HepG2 (cell line): ENCODE measurements around the gene ZBTB32. TPM values are rescaled to one million over a fixed set of nuclear protein-coding genes. Genes with fewer than 3 reads are reported as not detected.
A peak's percentile ranks its signal among the peaks of the same experiment; 100 is the strongest.

Experiments
- ELF3 ChIP-seq: IDR thresholded peaks from 2 replicates; pipeline ENCODE4 v1.6.1; 2016; ENCODE audit warnings: missing genetic modification reagents, missing compliant biosample characterization
- ISL2 ChIP-seq: sonication (generic); formaldehyde crosslinking; IDR thresholded peaks from 2 replicates; pipeline ENCODE4 v1.5.0; 2020; ENCODE audit warnings: missing genetic modification reagents
- MTF2 ChIP-seq: sonication (generic); formaldehyde crosslinking; IDR thresholded peaks from 2 replicates; pipeline ENCODE4 v1.5.0; 2020; ENCODE audit warnings: missing genetic modification reagents, borderline replicate concordance
- MYNN ChIP-seq: sonication (generic); formaldehyde crosslinking; IDR thresholded peaks from 2 replicates; pipeline ENCODE4 v1.4.0; 2020; ENCODE audit warnings: mild to moderate bottlenecking, low read depth, missing genetic modification reagents
- NONO ChIP-seq, 2 experiments: fragments of 450-650 bp in 1 of 2; sonication (generic) in 1 of 2; formaldehyde crosslinking in 1 of 2; IDR thresholded peaks in 1 of 2; conservative IDR thresholded peaks in 1 of 2; 2 replicates each; pipeline versions ENCODE4 v1.6.1 to v1.8.0; 2017 to 2022; ENCODE audit warnings: mild to moderate bottlenecking in 1 of 2, missing genetic modification reagents in 1 of 2, moderate library complexity in 1 of 2
- PHB2 ChIP-seq: fragments of 450-650 bp; IDR thresholded peaks from 2 replicates; pipeline ENCODE4 v1.6.1; 2018; ENCODE audit not compliant: partially characterized antibody
- POLR2A ChIP-seq, 2 experiments: IDR thresholded peaks; 2 replicates each; pipeline ENCODE4 v1.6.1; 2011; ENCODE audit warnings: low read depth in 2 of 2, low read length in 2 of 2, mild to moderate bottlenecking in 1 of 2, moderate library complexity in 1 of 2; ENCODE audit not compliant: insufficient read depth in 1 of 2
- PRDM4 ChIP-seq: sonication (generic); formaldehyde crosslinking; IDR thresholded peaks from 2 replicates; pipeline ENCODE4 v1.9.0; 2021; ENCODE audit warnings: missing genetic modification reagents, borderline replicate concordance
- SRSF4 ChIP-seq: fragments of 200-400 bp; formaldehyde crosslinking; IDR thresholded peaks from one replicate; pipeline ENCODE4 v1.6.1; 2018; ENCODE audit warnings: mild to moderate bottlenecking, low read depth, low read length, moderate library complexity; ENCODE audit not compliant: poor library complexity, severe bottlenecking
- ZNF180 ChIP-seq: sonication (generic); formaldehyde crosslinking; IDR thresholded peaks from 2 replicates; pipeline ENCODE4 v1.4.0; 2020; ENCODE audit warnings: low read depth, missing genetic modification reagents, borderline replicate concordance
- ZNF264 ChIP-seq: sonication (generic); formaldehyde crosslinking; IDR thresholded peaks from 2 replicates; pipeline ENCODE4 v1.4.0; 2020; ENCODE audit warnings: missing genetic modification reagents
- ZNF34 ChIP-seq: sonication (generic); formaldehyde crosslinking; IDR thresholded peaks from 2 replicates; pipeline ENCODE4 v1.4.0; 2020; ENCODE audit warnings: mild to moderate bottlenecking, missing genetic modification reagents, borderline replicate concordance
- ZNF354B ChIP-seq: sonication (generic); formaldehyde crosslinking; IDR thresholded peaks from 2 replicates; pipeline ENCODE4 v1.8.0; 2022; ENCODE audit warnings: mild to moderate bottlenecking, missing genetic modification reagents
- ZNF44 ChIP-seq: sonication (generic); formaldehyde crosslinking; IDR thresholded peaks from 2 replicates; pipeline ENCODE4 v1.5.1; 2020; ENCODE audit warnings: mild to moderate bottlenecking, missing genetic modification reagents
- ZNF816 ChIP-seq: sonication (generic); formaldehyde crosslinking; IDR thresholded peaks from 2 replicates; pipeline ENCODE4 v1.8.0; 2022; ENCODE audit warnings: missing genetic modification reagents, mild to moderate bottlenecking, borderline replicate concordance
- ZSCAN31 ChIP-seq: sonication (generic); formaldehyde crosslinking; IDR thresholded peaks from 2 replicates; pipeline ENCODE4 v1.5.0; 2020; ENCODE audit warnings: low read depth, mild to moderate bottlenecking, missing genetic modification reagents
- polyA plus RNA-seq, 8 experiments: library from polyadenylated mRNA; depleted of rRNA in 3 of 8; stranded (reverse) in 7 of 8; unstranded in 1 of 8; fragments of >200 nt; fragmentation: Illumina TruSeq in 4 of 8; extraction: Trizol in 4 of 8; gene quantifications; 2 replicates each; pipeline versions ENCODE4 v1.2.1 to v1.2.3, GENCODE V29; 2011 to 2016; ENCODE audit warnings: low read depth in 4 of 8, missing spikeins in 1 of 8, mixed read lengths in 1 of 8; ENCODE audit not compliant: insufficient read depth in 1 of 8
- total RNA-seq, 5 experiments: library from RNA; depleted of rRNA; stranded (reverse); fragments of >200 nt; fragmentation: Illumina TruSeq; extraction: Trizol; gene quantifications; 2 replicates each; pipeline ENCODE4 v1.2.3, GENCODE V29; 2016; ENCODE audit warnings: low read depth in 1 of 5
- TF ChIP-seq, protein P1 (sequence below): sonication (generic); IDR thresholded peaks from 2 replicates; pipeline ENCODE4 v1.6.1; 2016; ENCODE audit warnings: low read depth, borderline replicate concordance
- TF ChIP-seq, protein P2 (sequence below): sonication (generic); formaldehyde crosslinking; conservative IDR thresholded peaks from 2 replicates; pipeline ENCODE4 v1.8.0; 2022; ENCODE audit warnings: mild to moderate bottlenecking, moderate library complexity, missing genetic modification reagents
- TF ChIP-seq, protein P3 (sequence below): sonication (generic); formaldehyde crosslinking; IDR thresholded peaks from 2 replicates; pipeline ENCODE4 v1.5.0; 2020; ENCODE audit warnings: mild to moderate bottlenecking, missing genetic modification reagents
- TF ChIP-seq, protein P4 (sequence below): sonication (generic); formaldehyde crosslinking; IDR thresholded peaks from 2 replicates; pipeline ENCODE4 v1.8.1; 2022; ENCODE audit warnings: mild to moderate bottlenecking, missing genetic modification reagents

ZBTB32 gene
- total and polyA plus RNA-seq, 2 of the 13 experiments (the other 11 are each of a cell fraction or from before 2014, with no cell fraction given), result not detected

DNA sequence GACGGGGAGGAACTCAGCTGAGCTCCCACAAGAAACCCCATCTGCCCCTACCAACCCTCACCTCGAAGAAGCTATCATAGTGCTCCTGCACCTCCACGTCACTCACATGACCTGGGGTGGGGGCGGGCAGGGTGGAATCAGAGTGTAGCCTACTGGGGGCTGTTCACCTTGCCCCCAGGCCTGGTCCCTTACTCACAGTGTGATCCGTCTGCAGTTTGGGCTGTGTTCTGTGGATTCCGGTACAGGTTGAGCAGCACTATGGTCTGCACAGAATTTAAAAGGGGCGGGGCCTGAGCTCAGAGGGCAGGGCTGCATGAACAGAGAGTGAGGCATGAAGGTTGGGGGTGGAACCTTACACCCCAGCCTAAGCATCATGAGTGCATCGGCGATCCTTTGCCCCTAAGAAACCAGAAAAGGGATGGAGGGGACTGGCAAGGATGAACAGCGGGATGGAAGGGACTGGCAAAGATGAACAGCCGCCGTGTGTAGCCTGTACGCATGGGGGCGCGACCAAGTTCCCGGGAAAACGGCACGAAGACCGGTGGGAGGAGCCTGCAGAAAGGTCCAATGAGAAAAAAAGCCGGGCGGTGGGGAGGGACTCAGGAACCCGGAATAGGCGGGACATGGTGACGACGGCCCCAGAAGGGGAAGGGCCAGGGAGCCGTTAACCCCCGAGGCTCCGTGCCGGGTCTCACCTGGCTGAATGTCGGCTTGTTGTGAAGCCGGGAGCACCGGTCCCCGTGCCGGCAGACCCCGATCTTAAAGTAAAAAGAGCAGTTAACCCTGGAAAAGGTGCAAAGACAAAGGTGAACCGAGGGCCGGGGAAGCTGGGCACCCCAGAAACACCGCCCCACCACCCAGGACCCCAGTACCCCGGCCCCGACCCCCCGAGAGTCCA lies 40.3 kb downstream of the ZBTB32 start (continued):
- TF ChIP-seq PRDM4 (CRISPR knock-in tag) (no peak), ZSCAN31 (CRISPR knock-in tag) (no peak), PHB2 (no peak), ZNF34 (CRISPR knock-in tag) (no peak), ISL2 (CRISPR knock-in tag) (no peak), ZNF816 (CRISPR knock-in tag) (no peak), ZNF44 (CRISPR knock-in tag) (no peak), ZNF354B (CRISPR knock-in tag) (no peak), ELF3 (CRISPR knock-in tag) (no peak), SRSF4 (no peak), ZNF264 (no peak), ZNF180 (CRISPR knock-in tag) (no peak), NONO (IDR thresholded peaks at IDR 0.05) (no peak), NONO (CRISPR knock-in tag; conservative IDR thresholded peaks at IDR 0.05) (no peak), MYNN (CRISPR knock-in tag) (no peak), POLR2A (IDR thresholded peaks at IDR 0.05; ENCODE audit: insufficient read depth in 1 of 2, low read depth in 2 of 2, low read length in 2 of 2) (peak in 1 of 2 experiments; percentile 52; a peak in 1 of 4 replicates), MTF2 (CRISPR knock-in tag) (no peak)
- TF ChIP-seq, protein P1, sequence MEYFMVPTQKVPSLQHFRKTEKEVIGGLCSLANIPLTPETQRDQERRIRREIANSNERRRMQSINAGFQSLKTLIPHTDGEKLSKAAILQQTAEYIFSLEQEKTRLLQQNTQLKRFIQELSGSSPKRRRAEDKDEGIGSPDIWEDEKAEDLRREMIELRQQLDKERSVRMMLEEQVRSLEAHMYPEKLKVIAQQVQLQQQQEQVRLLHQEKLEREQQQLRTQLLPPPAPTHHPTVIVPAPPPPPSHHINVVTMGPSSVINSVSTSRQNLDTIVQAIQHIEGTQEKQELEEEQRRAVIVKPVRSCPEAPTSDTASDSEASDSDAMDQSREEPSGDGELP, result peak; percentile 9; the same call in 1 of the 2 replicates
- TF ChIP-seq, protein P2, sequence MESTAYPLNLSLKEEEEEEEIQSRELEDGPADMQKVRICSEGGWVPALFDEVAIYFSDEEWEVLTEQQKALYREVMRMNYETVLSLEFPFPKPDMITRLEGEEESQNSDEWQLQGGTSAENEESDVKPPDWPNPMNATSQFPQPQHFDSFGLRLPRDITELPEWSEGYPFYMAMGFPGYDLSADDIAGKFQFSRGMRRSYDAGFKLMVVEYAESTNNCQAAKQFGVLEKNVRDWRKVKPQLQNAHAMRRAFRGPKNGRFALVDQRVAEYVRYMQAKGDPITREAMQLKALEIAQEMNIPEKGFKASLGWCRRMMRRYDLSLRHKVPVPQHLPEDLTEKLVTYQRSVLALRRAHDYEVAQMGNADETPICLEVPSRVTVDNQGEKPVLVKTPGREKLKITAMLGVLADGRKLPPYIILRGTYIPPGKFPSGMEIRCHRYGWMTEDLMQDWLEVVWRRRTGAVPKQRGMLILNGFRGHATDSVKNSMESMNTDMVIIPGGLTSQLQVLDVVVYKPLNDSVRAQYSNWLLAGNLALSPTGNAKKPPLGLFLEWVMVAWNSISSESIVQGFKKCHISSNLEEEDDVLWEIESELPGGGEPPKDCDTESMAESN (CRISPR knock-in tag), result peak; percentile 73; the same call in 1 of the 2 replicates
- TF ChIP-seq, protein P3, sequence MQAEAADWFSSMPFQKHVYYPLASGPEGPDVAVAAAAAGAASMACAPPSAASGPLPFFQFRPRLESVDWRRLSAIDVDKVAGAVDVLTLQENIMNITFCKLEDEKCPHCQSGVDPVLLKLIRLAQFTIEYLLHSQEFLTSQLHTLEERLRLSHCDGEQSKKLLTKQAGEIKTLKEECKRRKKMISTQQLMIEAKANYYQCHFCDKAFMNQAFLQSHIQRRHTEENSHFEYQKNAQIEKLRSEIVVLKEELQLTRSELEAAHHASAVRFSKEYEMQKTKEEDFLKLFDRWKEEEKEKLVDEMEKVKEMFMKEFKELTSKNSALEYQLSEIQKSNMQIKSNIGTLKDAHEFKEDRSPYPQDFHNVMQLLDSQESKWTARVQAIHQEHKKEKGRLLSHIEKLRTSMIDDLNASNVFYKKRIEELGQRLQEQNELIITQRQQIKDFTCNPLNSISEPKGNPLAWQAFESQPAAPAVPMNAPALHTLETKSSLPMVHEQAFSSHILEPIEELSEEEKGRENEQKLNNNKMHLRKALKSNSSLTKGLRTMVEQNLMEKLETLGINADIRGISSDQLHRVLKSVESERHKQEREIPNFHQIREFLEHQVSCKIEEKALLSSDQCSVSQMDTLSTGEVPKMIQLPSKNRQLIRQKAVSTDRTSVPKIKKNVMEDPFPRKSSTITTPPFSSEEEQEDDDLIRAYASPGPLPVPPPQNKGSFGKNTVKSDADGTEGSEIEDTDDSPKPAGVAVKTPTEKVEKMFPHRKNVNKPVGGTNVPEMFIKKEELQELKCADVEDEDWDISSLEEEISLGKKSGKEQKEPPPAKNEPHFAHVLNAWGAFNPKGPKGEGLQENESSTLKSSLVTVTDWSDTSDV, result no peak
- TF ChIP-seq, protein P4, sequence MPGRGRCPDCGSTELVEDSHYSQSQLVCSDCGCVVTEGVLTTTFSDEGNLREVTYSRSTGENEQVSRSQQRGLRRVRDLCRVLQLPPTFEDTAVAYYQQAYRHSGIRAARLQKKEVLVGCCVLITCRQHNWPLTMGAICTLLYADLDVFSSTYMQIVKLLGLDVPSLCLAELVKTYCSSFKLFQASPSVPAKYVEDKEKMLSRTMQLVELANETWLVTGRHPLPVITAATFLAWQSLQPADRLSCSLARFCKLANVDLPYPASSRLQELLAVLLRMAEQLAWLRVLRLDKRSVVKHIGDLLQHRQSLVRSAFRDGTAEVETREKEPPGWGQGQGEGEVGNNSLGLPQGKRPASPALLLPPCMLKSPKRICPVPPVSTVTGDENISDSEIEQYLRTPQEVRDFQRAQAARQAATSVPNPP (CRISPR knock-in tag), result no peak
